Effector memory CD4-positive, alpha-beta T cell (primary cell): Measurements from ENCODE around the gene GSTM4.

ENCODE experiments used
- DNase-seq, 3 donors: peaks; one replicate each; pipeline ENCODE4 v3.0.0-alpha.2; 2020
- H3K27ac ChIP-seq: 2 replicates; pipeline ENCODE4 v1.7.0; 2013; ENCODE audit warnings: mild to moderate bottlenecking, low read length, moderate library complexity; ENCODE audit not compliant: insufficient read depth, poor library complexity, severe bottlenecking
- H3K27me3 ChIP-seq: replicated peaks from 2 replicates; pipeline ENCODE4 v1.7.0; 2013; ENCODE audit warnings: mild to moderate bottlenecking, low read length; ENCODE audit not compliant: insufficient read depth, control insufficient read depth, poor library complexity, severe bottlenecking
- H3K36me3 ChIP-seq: 2 replicates; pipeline ENCODE4 v1.7.0; 2013; ENCODE audit warnings: mild to moderate bottlenecking, low read length, moderate library complexity; ENCODE audit not compliant: control insufficient read depth, insufficient read depth
- H3K4me1 ChIP-seq: 2 replicates; pipeline ENCODE4 v1.7.0; 2013; ENCODE audit warnings: low read length, mild to moderate bottlenecking; ENCODE audit not compliant: control insufficient read depth, insufficient read depth, poor library complexity, severe bottlenecking
- H3K4me3 ChIP-seq: 2 replicates; pipeline ENCODE4 v1.7.0; 2013; ENCODE audit warnings: low read length, low read depth, mild to moderate bottlenecking; ENCODE audit not compliant: insufficient read depth, poor library complexity, severe bottlenecking
- H3K9me3 ChIP-seq: 2 replicates; pipeline ENCODE4 v1.7.0; 2013; ENCODE audit warnings: mild to moderate bottlenecking, low read length, moderate library complexity; ENCODE audit not compliant: control insufficient read depth
- total RNA-seq, 3 donors: gene quantifications; one replicate each; lab custom pipeline; 2026; lab: John Stamatoyannopoulos, UW

GSTM4 gene
- 5.5 to 11.6 (median 7.7) reads per million in 3 donors for total RNA-seq

GRCh38 chr1:109655615-109656519 lies at the start of gene GSTM4:
Gene GSTM4, plus strand, starts transcription at chr1:109656099. Its CDS starts 291 bp downstream, at chr1:109656390.
- peak within 1 kb of the TSS; percentile 46 for H3K27ac ChIP-seq
- no peaks in the 10 kb centered on the region for H3K36me3 ChIP-seq
- H3K27me3 ChIP-seq = no peaks in the 10 kb centered on the region
- peaks cover 4% of the 10 kb centered on the region for H3K4me1 ChIP-seq
- H3K4me3 ChIP-seq = peak within 1 kb of the TSS; percentile 90
- DNase-seq = peak; percentile 24 to 55 (median 42)
- H3K9me3 ChIP-seq = no peaks in the 10 kb centered on the region

GRCh38 chr1:109609881-109610280 lies 46.0 kb upstream of the GSTM4 start:
- Histone ChIP-seq H3K4me1 (no peaks in the 10 kb centered on the region), H3K27me3 (no peaks in the 10 kb centered on the region), H3K9me3 (no peaks in the 10 kb centered on the region), H3K27ac (no peak overlapping the region), H3K36me3 (no peaks in the 10 kb centered on the region), H3K4me3 (no peak overlapping the region)
- DNase-seq = no peak

GRCh38 chr1:109610609-109611307 lies 45.1 kb upstream of the GSTM4 start:
- Histone ChIP-seq H3K9me3 (no peaks in the 10 kb centered on the region), H3K4me3 (no peak overlapping the region), H3K27ac (no peak overlapping the region), H3K4me1 (peaks cover 2% of the 10 kb centered on the region), H3K36me3 (no peaks in the 10 kb centered on the region), H3K27me3 (no peaks in the 10 kb centered on the region)
- DNase-seq = no peak

GRCh38 chr1:109611308-109611990 lies 44.5 kb upstream of the GSTM4 start:
- peaks cover 9% of the 10 kb centered on the region for H3K4me1 ChIP-seq
- H3K27ac ChIP-seq = no peak overlapping the region
- no peaks in the 10 kb centered on the region for H3K27me3 ChIP-seq
- DNase-seq = no peak
- no peak overlapping the region for H3K4me3 ChIP-seq
- H3K36me3 ChIP-seq = no peaks in the 10 kb centered on the region
- no peaks in the 10 kb centered on the region for H3K9me3 ChIP-seq

GRCh38 chr1:109613361-109614147 lies 42.3 kb upstream of the GSTM4 start:
- Histone ChIP-seq H3K4me1 (peaks cover 25% of the 10 kb centered on the region), H3K27ac (no peak overlapping the region), H3K36me3 (no peaks in the 10 kb centered on the region), H3K4me3 (no peak overlapping the region), H3K9me3 (no peaks in the 10 kb centered on the region), H3K27me3 (no peaks in the 10 kb centered on the region)
- DNase-seq = no peak

GRCh38 chr1:109615879-109616278 lies 40.0 kb upstream of the GSTM4 start:
- Histone ChIP-seq H3K4me1 (peaks cover 37% of the 10 kb centered on the region), H3K27ac (peak overlapping the region; percentile 44), H3K36me3 (no peaks in the 10 kb centered on the region), H3K27me3 (no peaks in the 10 kb centered on the region), H3K9me3 (no peaks in the 10 kb centered on the region), H3K4me3 (no peak overlapping the region)
- peak in 1 of 3 donors; percentile 30 for DNase-seq

- Histone ChIP-seq H3K4me3 (no peak overlapping the region), H3K36me3 (no peaks in the 10 kb centered on the region), H3K9me3 (no peaks in the 10 kb centered on the region), H3K4me1 (peaks cover 38% of the 10 kb centered on the region), H3K27me3 (no peaks in the 10 kb centered on the region), H3K27ac (peak overlapping the region; percentile 44)
- DNase-seq = no peak
Measured at GRCh38 chr1:109616391-109616790, 39.5 kb upstream of the GSTM4 start.

- Histone ChIP-seq H3K4me1 (peaks cover 48% of the 10 kb centered on the region), H3K4me3 (no peak overlapping the region), H3K36me3 (no peaks in the 10 kb centered on the region), H3K9me3 (no peaks in the 10 kb centered on the region), H3K27me3 (no peaks in the 10 kb centered on the region), H3K27ac (peak overlapping the region; percentile 44)
- DNase-seq = no peak
Measured at GRCh38 chr1:109617291-109617801, 38.6 kb upstream of the GSTM4 start.
